ENCODE data around the gene MYO3A.
"Not testable (repeated sequence)": the region's sequence is repeated elsewhere in the genome, so short reads cannot be mapped to it uniquely, and the experiment has no call there.

MYO3A gene

GRCh38 chr10:25974897-25975459 is 40.9 kb downstream of the MYO3A start:
- no peak overlapping the region for H3K27ac ChIP-seq (ENCODE audit: insufficient read depth, low read depth, low read length, poor library complexity, severe bottlenecking)
- H3K27me3 ChIP-seq (ENCODE audit: control insufficient read depth, insufficient read depth, low read length, poor library complexity, severe bottlenecking) = no peaks in the 10 kb centered on the region
- H3K9me3 ChIP-seq (ENCODE audit: control insufficient read depth, low read length) = no peaks in the 10 kb centered on the region
- H3K36me3 ChIP-seq (ENCODE audit: control insufficient read depth, insufficient read depth, low read length) = no peaks in the 10 kb centered on the region
- no peaks in the 10 kb centered on the region for H3K4me1 ChIP-seq (ENCODE audit: control insufficient read depth, insufficient read depth, low read length)
- no peak overlapping the region for H3K4me3 ChIP-seq (ENCODE audit: insufficient read depth, low read depth, low read length)
- 90 to 97% methylated on average over 3 of the region's 3 CpGs for WGBS, 2 experiments

GRCh38 chr10:25978771-25979170 is 44.7 kb downstream of the MYO3A start:
- no peak overlapping the region for H3K4me3 ChIP-seq (ENCODE audit: insufficient read depth, low read depth, low read length)
- no peaks in the 10 kb centered on the region for H3K9me3 ChIP-seq (ENCODE audit: control insufficient read depth, low read length)
- H3K36me3 ChIP-seq (ENCODE audit: control insufficient read depth, insufficient read depth, low read length) = no peaks in the 10 kb centered on the region
- H3K4me1 ChIP-seq (ENCODE audit: control insufficient read depth, insufficient read depth, low read length) = no peaks in the 10 kb centered on the region
- no peaks in the 10 kb centered on the region for H3K27me3 ChIP-seq (ENCODE audit: control insufficient read depth, insufficient read depth, low read length, poor library complexity, severe bottlenecking)
- WGBS, 2 experiments = 80 to 96% methylated on average over 1 of the region's 1 CpG
- H3K27ac ChIP-seq (ENCODE audit: insufficient read depth, low read depth, low read length, poor library complexity, severe bottlenecking) = no peak overlapping the region

GRCh38 chr10:25982107-25982506 is 48.1 kb downstream of the MYO3A start:
- no peak overlapping the region for H3K27ac ChIP-seq (ENCODE audit: insufficient read depth, low read depth, low read length, poor library complexity, severe bottlenecking)
- H3K9me3 ChIP-seq (ENCODE audit: control insufficient read depth, low read length) = no peaks in the 10 kb centered on the region
- H3K4me1 ChIP-seq (ENCODE audit: control insufficient read depth, insufficient read depth, low read length) = no peaks in the 10 kb centered on the region
- H3K36me3 ChIP-seq (ENCODE audit: control insufficient read depth, insufficient read depth, low read length) = no peaks in the 10 kb centered on the region
- no peaks in the 10 kb centered on the region for H3K27me3 ChIP-seq (ENCODE audit: control insufficient read depth, insufficient read depth, low read length, poor library complexity, severe bottlenecking)
- H3K4me3 ChIP-seq (ENCODE audit: insufficient read depth, low read depth, low read length) = no peak overlapping the region
- WGBS, 2 experiments = 97 to 98% methylated on average over 3 of the region's 3 CpGs

GRCh38 chr10:25988583-25988982 is 54.6 kb downstream of the MYO3A start:
- Histone ChIP-seq H3K9me3 (ENCODE audit: control insufficient read depth, low read length) (no peaks in the 10 kb centered on the region), H3K4me1 (ENCODE audit: control insufficient read depth, insufficient read depth, low read length) (no peaks in the 10 kb centered on the region), H3K4me3 (ENCODE audit: insufficient read depth, low read depth, low read length) (no peak overlapping the region), H3K36me3 (ENCODE audit: control insufficient read depth, insufficient read depth, low read length) (no peaks in the 10 kb centered on the region), H3K27me3 (ENCODE audit: control insufficient read depth, insufficient read depth, low read length, poor library complexity, severe bottlenecking) (no peaks in the 10 kb centered on the region), H3K27ac (ENCODE audit: insufficient read depth, low read depth, low read length, poor library complexity, severe bottlenecking) (no peak overlapping the region)
- WGBS, 2 experiments = 97 to 100% methylated on average over 1 to 2 of the region's 2 CpGs

GRCh38 chr10:25989951-25990350 is 55.9 kb downstream of the MYO3A start:
- H3K9me3 ChIP-seq (ENCODE audit: control insufficient read depth, low read length) = no peaks in the 10 kb centered on the region
- no peak overlapping the region for H3K4me3 ChIP-seq (ENCODE audit: insufficient read depth, low read depth, low read length)
- no peaks in the 10 kb centered on the region for H3K27me3 ChIP-seq (ENCODE audit: control insufficient read depth, insufficient read depth, low read length, poor library complexity, severe bottlenecking)
- 86% methylated on average over 1 of the region's 3 CpGs; no CpG with 5 or more reads in 1 of the 2 experiments for WGBS, 2 experiments
- H3K27ac ChIP-seq (ENCODE audit: insufficient read depth, low read depth, low read length, poor library complexity, severe bottlenecking) = no peak overlapping the region
- no peaks in the 10 kb centered on the region for H3K4me1 ChIP-seq (ENCODE audit: control insufficient read depth, insufficient read depth, low read length)
- H3K36me3 ChIP-seq (ENCODE audit: control insufficient read depth, insufficient read depth, low read length) = no peaks in the 10 kb centered on the region

- Histone ChIP-seq H3K27ac (ENCODE audit: insufficient read depth, low read depth, low read length, poor library complexity, severe bottlenecking) (no peak overlapping the region), H3K4me1 (ENCODE audit: control insufficient read depth, insufficient read depth, low read length) (no peaks in the 10 kb centered on the region), H3K36me3 (ENCODE audit: control insufficient read depth, insufficient read depth, low read length) (no peaks in the 10 kb centered on the region), H3K27me3 (ENCODE audit: control insufficient read depth, insufficient read depth, low read length, poor library complexity, severe bottlenecking) (no peaks in the 10 kb centered on the region), H3K4me3 (ENCODE audit: insufficient read depth, low read depth, low read length) (no peak overlapping the region), H3K9me3 (ENCODE audit: control insufficient read depth, low read length) (no peaks in the 10 kb centered on the region)
- WGBS, 2 experiments = 89 to 95% methylated on average over 4 of the region's 4 CpGs
Observed at GRCh38 chr10:25999295-25999981, 65.4 kb downstream of the MYO3A start.

- H3K27me3 ChIP-seq (ENCODE audit: control insufficient read depth, insufficient read depth, low read length, poor library complexity, severe bottlenecking) = no peaks in the 10 kb centered on the region
- WGBS, 2 experiments = 92 to 100% methylated on average over 5 of the region's 5 CpGs
- H3K9me3 ChIP-seq (ENCODE audit: control insufficient read depth, low read length) = no peaks in the 10 kb centered on the region
- no peak overlapping the region for H3K4me3 ChIP-seq (ENCODE audit: insufficient read depth, low read depth, low read length)
- no peaks in the 10 kb centered on the region for H3K36me3 ChIP-seq (ENCODE audit: control insufficient read depth, insufficient read depth, low read length)
- H3K4me1 ChIP-seq (ENCODE audit: control insufficient read depth, insufficient read depth, low read length) = no peaks in the 10 kb centered on the region
- H3K27ac ChIP-seq (ENCODE audit: insufficient read depth, low read depth, low read length, poor library complexity, severe bottlenecking) = no peak overlapping the region
Observed at GRCh38 chr10:26000971-26001370, 66.9 kb downstream of the MYO3A start.

GRCh38 chr10:26002466-26002865 is 68.4 kb downstream of the MYO3A start:
- H3K27me3 ChIP-seq (ENCODE audit: control insufficient read depth, insufficient read depth, low read length, poor library complexity, severe bottlenecking); H3K4me1 ChIP-seq (ENCODE audit: control insufficient read depth, insufficient read depth, low read length); H3K36me3 ChIP-seq (ENCODE audit: control insufficient read depth, insufficient read depth, low read length); H3K9me3 ChIP-seq (ENCODE audit: control insufficient read depth, low read length); H3K27ac ChIP-seq (ENCODE audit: insufficient read depth, low read depth, low read length, poor library complexity, severe bottlenecking); H3K4me3 ChIP-seq (ENCODE audit: insufficient read depth, low read depth, low read length): not testable (repeated sequence)
- 96 to 97% methylated on average over 6 to 7 of the region's 7 CpGs for WGBS, 2 experiments

- Histone ChIP-seq H3K4me1 (ENCODE audit: control insufficient read depth, insufficient read depth, low read length) (no peaks in the 10 kb centered on the region), H3K27ac (ENCODE audit: insufficient read depth, low read depth, low read length, poor library complexity, severe bottlenecking) (no peak overlapping the region), H3K27me3 (ENCODE audit: control insufficient read depth, insufficient read depth, low read length, poor library complexity, severe bottlenecking) (no peaks in the 10 kb centered on the region), H3K9me3 (ENCODE audit: control insufficient read depth, low read length) (no peaks in the 10 kb centered on the region), H3K36me3 (ENCODE audit: control insufficient read depth, insufficient read depth, low read length) (no peaks in the 10 kb centered on the region), H3K4me3 (ENCODE audit: insufficient read depth, low read depth, low read length) (no peak overlapping the region)
- WGBS, 2 experiments = 75 to 80% methylated on average over 1 of the region's 1 CpG
Observed at GRCh38 chr10:26015092-26015491, 81.1 kb downstream of the MYO3A start.

GRCh38 chr10:26022831-26023230 is 88.8 kb downstream of the MYO3A start:
- H3K9me3 ChIP-seq (ENCODE audit: control insufficient read depth, low read length) = no peaks in the 10 kb centered on the region
- H3K4me3 ChIP-seq (ENCODE audit: insufficient read depth, low read depth, low read length) = no peak overlapping the region
- no peaks in the 10 kb centered on the region for H3K36me3 ChIP-seq (ENCODE audit: control insufficient read depth, insufficient read depth, low read length)
- no peaks in the 10 kb centered on the region for H3K4me1 ChIP-seq (ENCODE audit: control insufficient read depth, insufficient read depth, low read length)
- H3K27ac ChIP-seq (ENCODE audit: insufficient read depth, low read depth, low read length, poor library complexity, severe bottlenecking) = no peak overlapping the region
- no peaks in the 10 kb centered on the region for H3K27me3 ChIP-seq (ENCODE audit: control insufficient read depth, insufficient read depth, low read length, poor library complexity, severe bottlenecking)
